Measurements from ENCODE around the gene ENDOD1. TPM values are rescaled to one million over a fixed set of nuclear protein-coding genes. Genes with fewer than 3 reads are reported as not detected.

The ENDOD1 gene
- total and polyA plus RNA-seq, 7 donors = 7.8 to 31.4 (median 20.4) TPM

- intact Hi-C loops (cut with DNase I) = no loop called here
- WGBS, 2 donors = 39 to 75% methylated on average over 4 of the region's 4 CpGs
- TF ChIP-seq EP300 (IDR thresholded peaks at IDR 0.05) (no peak), POLR2AphosphoS5 (IDR thresholded peaks at IDR 0.05) (no peak), POLR2A (IDR thresholded peaks at IDR 0.05) (no peak)
- TF ChIP-seq, protein P1, sequence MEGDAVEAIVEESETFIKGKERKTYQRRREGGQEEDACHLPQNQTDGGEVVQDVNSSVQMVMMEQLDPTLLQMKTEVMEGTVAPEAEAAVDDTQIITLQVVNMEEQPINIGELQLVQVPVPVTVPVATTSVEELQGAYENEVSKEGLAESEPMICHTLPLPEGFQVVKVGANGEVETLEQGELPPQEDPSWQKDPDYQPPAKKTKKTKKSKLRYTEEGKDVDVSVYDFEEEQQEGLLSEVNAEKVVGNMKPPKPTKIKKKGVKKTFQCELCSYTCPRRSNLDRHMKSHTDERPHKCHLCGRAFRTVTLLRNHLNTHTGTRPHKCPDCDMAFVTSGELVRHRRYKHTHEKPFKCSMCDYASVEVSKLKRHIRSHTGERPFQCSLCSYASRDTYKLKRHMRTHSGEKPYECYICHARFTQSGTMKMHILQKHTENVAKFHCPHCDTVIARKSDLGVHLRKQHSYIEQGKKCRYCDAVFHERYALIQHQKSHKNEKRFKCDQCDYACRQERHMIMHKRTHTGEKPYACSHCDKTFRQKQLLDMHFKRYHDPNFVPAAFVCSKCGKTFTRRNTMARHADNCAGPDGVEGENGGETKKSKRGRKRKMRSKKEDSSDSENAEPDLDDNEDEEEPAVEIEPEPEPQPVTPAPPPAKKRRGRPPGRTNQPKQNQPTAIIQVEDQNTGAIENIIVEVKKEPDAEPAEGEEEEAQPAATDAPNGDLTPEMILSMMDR (IDR thresholded peaks at IDR 0.05) = no peak
Observed at GRCh38 chr11:95163106-95163505, 73.5 kb downstream of the ENDOD1 start.

GRCh38 chr11:95165638-95166037, 76.0 kb downstream of the ENDOD1 start:
- TF ChIP-seq POLR2A (IDR thresholded peaks at IDR 0.05) (no peak), POLR2AphosphoS5 (IDR thresholded peaks at IDR 0.05) (no peak), EP300 (IDR thresholded peaks at IDR 0.05) (no peak)
- TF ChIP-seq, protein P1 (IDR thresholded peaks at IDR 0.05) = no peak
- intact Hi-C loops (cut with DNase I) = no loop called here
- DNase-seq = no peak

More at GRCh38 chr11:95163106-95163505, 73.5 kb downstream of the ENDOD1 start:
- Histone ChIP-seq H3K27me3 (no peaks in the 10 kb centered on the region), H3K36me3 (no peaks in the 10 kb centered on the region), H3K27ac (no peak overlapping the region), H3K4me1 (peaks cover 0 to under 1% (median 0%) of the 10 kb centered on the region in 4 donors), H3K4me3 (no peak overlapping the region), H3K9me3 (no peaks in the 10 kb centered on the region)
- DNase-seq = no peak

DNA sequence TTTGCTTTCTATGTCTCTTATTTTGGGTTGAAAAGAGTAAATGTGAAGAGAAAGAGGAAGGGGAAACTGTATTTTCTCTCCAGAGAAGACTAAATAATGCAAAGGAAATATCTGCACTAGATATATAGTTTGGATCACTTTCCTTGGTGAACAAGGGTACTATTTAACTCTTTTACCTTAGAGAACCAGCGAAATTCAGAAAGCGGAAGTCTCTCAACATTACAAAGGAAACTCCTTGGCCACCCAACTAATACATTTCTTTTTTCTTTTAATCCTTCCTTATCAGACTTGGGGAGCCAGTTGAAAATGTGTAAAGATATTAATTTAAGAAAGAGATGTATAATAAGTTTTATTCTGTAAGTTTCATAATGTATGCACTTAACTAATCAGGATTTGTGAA, 77.1 kb downstream of the ENDOD1 start:
- Histone ChIP-seq H3K27me3 (no peaks in the 10 kb centered on the region), H3K9me3 (no peaks in the 10 kb centered on the region), H3K27ac (no peak overlapping the region), H3K4me1 (no peaks in the 10 kb centered on the region), H3K4me3 (no peak overlapping the region), H3K36me3 (no peaks in the 10 kb centered on the region)
- DNase-seq = no peak
- intact Hi-C loops (cut with DNase I) = no loop called here
- WGBS, 2 donors = 74 to 97% methylated on average over 2 of the region's 2 CpGs
- TF ChIP-seq POLR2AphosphoS5 (IDR thresholded peaks at IDR 0.05) (no peak), POLR2A (IDR thresholded peaks at IDR 0.05) (no peak), EP300 (IDR thresholded peaks at IDR 0.05) (no peak)
- TF ChIP-seq, protein P1 (IDR thresholded peaks at IDR 0.05) = no peak

More at GRCh38 chr11:95165638-95166037, 76.0 kb downstream of the ENDOD1 start:
- no peaks in the 10 kb centered on the region for H3K36me3 ChIP-seq
- no peak overlapping the region for H3K4me3 ChIP-seq
- no peaks in the 10 kb centered on the region for H3K27me3 ChIP-seq
- no peak overlapping the region for H3K27ac ChIP-seq
- H3K9me3 ChIP-seq = no peaks in the 10 kb centered on the region
- H3K4me1 ChIP-seq = no peaks in the 10 kb centered on the region

- H3K27ac ChIP-seq = no peak overlapping the region
- no peak for DNase-seq
- H3K9me3 ChIP-seq = no peaks in the 10 kb centered on the region
- TF ChIP-seq POLR2AphosphoS5 (IDR thresholded peaks at IDR 0.05) (no peak), POLR2A (IDR thresholded peaks at IDR 0.05) (no peak), EP300 (IDR thresholded peaks at IDR 0.05) (no peak)
- TF ChIP-seq, protein P1 (IDR thresholded peaks at IDR 0.05) = no peak
- 96 to 97% methylated on average over 5 of the region's 5 CpGs for WGBS, 2 donors
- H3K36me3 ChIP-seq = peaks cover 0 to 4% (median 0%) of the 10 kb centered on the region in 4 donors
- H3K27me3 ChIP-seq = no peaks in the 10 kb centered on the region
- intact Hi-C loops (cut with DNase I) = no loop called here
- no peak overlapping the region for H3K4me3 ChIP-seq
- H3K4me1 ChIP-seq = no peaks in the 10 kb centered on the region
Observed at GRCh38 chr11:95170294-95170693, 80.6 kb downstream of the ENDOD1 start.

GRCh38 chr11:95175818-95176380, 86.3 kb downstream of the ENDOD1 start:
- 88 to 89% methylated on average over 4 of the region's 4 CpGs for WGBS, 2 donors
- no peaks in the 10 kb centered on the region for H3K4me1 ChIP-seq
- H3K27me3 ChIP-seq = no peaks in the 10 kb centered on the region
- no peaks in the 10 kb centered on the region for H3K9me3 ChIP-seq
- H3K36me3 ChIP-seq = peaks cover 0 to 10% (median 0%) of the 10 kb centered on the region in 4 donors
- intact Hi-C loops (cut with DNase I) = no loop called here
- no peak overlapping the region for H3K4me3 ChIP-seq
- no peak for DNase-seq
- no peak for TF ChIP-seq EP300 (IDR thresholded peaks at IDR 0.05)
- TF ChIP-seq POLR2AphosphoS5 (IDR thresholded peaks at IDR 0.05) = no peak
- TF ChIP-seq, protein P1 (IDR thresholded peaks at IDR 0.05) = no peak
- no peak for TF ChIP-seq POLR2A (IDR thresholded peaks at IDR 0.05)
- no peak overlapping the region for H3K27ac ChIP-seq

Measured in sigmoid colon (tissue), 7 donors.